B cell (primary cell): ENCODE results near the gene SIPA1L3. TPM values are rescaled to one million over a fixed set of nuclear protein-coding genes. Genes with fewer than 3 reads are reported as not detected.

Experiments used
- ATAC-seq: fragments of 200-7000 bp; cut with Tn5 transposase; one replicate; pipeline ENCODE4 v1.10.0; 2021; ENCODE audit warnings: low read depth, mild to moderate bottlenecking, moderate number of reproducible peaks, moderate library complexity
- CTCF ChIA-PET: fragments of 350-600 bp; sonication (Branson Sonifier 250); formaldehyde crosslinking; loops from one replicate; lab custom pipeline; 2021; ENCODE audit warnings: antibody characterized with exemption, inconsistent platforms; lab: Charles Lee
- POLR2A ChIA-PET: fragments of 350-600 bp; sonication (Branson Sonifier 250); formaldehyde crosslinking; loops from one replicate; lab custom pipeline; 2021; ENCODE audit warnings: antibody characterized with exemption; lab: Charles Lee
- DNase-seq: peaks from one replicate; pipeline ENCODE4 v3.0.0; 2013
- H2AFZ ChIP-seq: 2 replicates; pipeline ENCODE4 v1.6.1; 2012; ENCODE audit warnings: mild to moderate bottlenecking, low read depth, low read length; ENCODE audit not compliant: insufficient read depth, poor library complexity, severe bottlenecking
- H3K27ac ChIP-seq, 2 donors: 1 replicate in 1 of 2; 2 replicates in 1 of 2; pipeline ENCODE4 v1.5.1; 2012 to 2013; ENCODE audit warnings: low read length in 2 of 2, mild to moderate bottlenecking in 2 of 2, moderate library complexity in 1 of 2
- H3K27me3 ChIP-seq, 4 experiments: fragments of 200-600 bp in 1 of 4; sonication (generic) in 1 of 4; replicated peaks in 1 of 4; 1 replicate in 2 of 4; 2 replicates in 2 of 4; pipeline versions ENCODE4 v1.6.1 to v1.7.0; 2013 to 2016; ENCODE audit warnings: low read length in 3 of 4, mild to moderate bottlenecking in 2 of 4, mixed read lengths in 1 of 4, moderate library complexity in 1 of 4; ENCODE audit not compliant: insufficient read depth in 4 of 4, control insufficient read depth in 3 of 4; ENCODE audit errors: control extremely low read depth in 1 of 4
- H3K36me3 ChIP-seq, 2 experiments: replicated peaks in 1 of 2; 1 replicate in 1 of 2; 2 replicates in 1 of 2; pipeline versions ENCODE4 v1.6.1 to v1.7.1; 2013; ENCODE audit warnings: low read length in 1 of 2; ENCODE audit not compliant: insufficient read depth in 2 of 2, control insufficient read depth in 1 of 2; ENCODE audit errors: control extremely low read depth in 1 of 2, extremely low read depth in 1 of 2
- H3K4me1 ChIP-seq, 2 donors: fragments of 200-600 bp in 1 of 2; sonication (generic) in 1 of 2; 1 replicate in 1 of 2; 2 replicates in 1 of 2; pipeline versions ENCODE4 v1.5.1 to v1.6.1; 2013 to 2017; ENCODE audit warnings: low read length in 2 of 2; ENCODE audit not compliant: control insufficient read depth in 2 of 2, insufficient read depth in 2 of 2
- H3K4me2 ChIP-seq: replicated peaks from 2 replicates; pipeline ENCODE3; 2012; ENCODE audit warnings: mild to moderate bottlenecking, low read depth, low read length; ENCODE audit not compliant: poor library complexity, severe bottlenecking
- H3K4me3 ChIP-seq, 5 experiments: fragments of 200-600 bp in 1 of 5; sonication (generic) in 1 of 5; 1 replicate in 3 of 5; 2 replicates in 2 of 5; pipeline versions ENCODE4 v1.5.1 to v1.7.0; 2011 to 2016; ENCODE audit warnings: low read length in 4 of 5, mild to moderate bottlenecking in 4 of 5, low read depth in 2 of 5, control low read depth in 1 of 5, moderate library complexity in 1 of 5; ENCODE audit not compliant: insufficient read depth in 1 of 5; ENCODE audit errors: control extremely low read depth in 1 of 5, extremely low read depth in 1 of 5
- H3K79me2 ChIP-seq: fragments of 200-600 bp; sonication (generic); one replicate; pipeline ENCODE4 v1.6.0; 2016; ENCODE audit warnings: low read length; ENCODE audit not compliant: control insufficient read depth, insufficient read depth
- H3K9ac ChIP-seq: fragments of 200-600 bp; sonication (generic); 2 replicates; pipeline ENCODE4 v1.6.1; 2017; ENCODE audit warnings: mild to moderate bottlenecking, low read length, moderate library complexity
- H3K9me3 ChIP-seq, 3 donors: one replicate each; pipeline versions ENCODE4 v1.6.1 to v1.7.1; 2013; ENCODE audit warnings: low read length in 2 of 3; ENCODE audit not compliant: control insufficient read depth in 2 of 3, insufficient read depth in 1 of 3; ENCODE audit errors: control extremely low read depth in 1 of 3
- H4K20me1 ChIP-seq: 2 replicates; pipeline ENCODE4 v1.6.0; 2012; ENCODE audit warnings: mild to moderate bottlenecking, low read length; ENCODE audit not compliant: insufficient read depth, control insufficient read depth, poor library complexity, severe bottlenecking
- H3K27ac Mint-ChIP-seq: one replicate; pipeline ENCODE4 v1.8.0; 2021; ENCODE audit warnings: mixed read lengths
- H3K27me3 Mint-ChIP-seq: one replicate; pipeline ENCODE4 v1.8.0; 2021; ENCODE audit warnings: mixed read lengths
- H3K4me1 Mint-ChIP-seq: one replicate; pipeline ENCODE4 v1.8.0; 2021; ENCODE audit warnings: mixed read lengths
- H3K4me3 Mint-ChIP-seq: one replicate; pipeline ENCODE4 v1.8.0; 2021; ENCODE audit warnings: mixed read lengths
- H3K9me3 Mint-ChIP-seq: one replicate; pipeline ENCODE4 v1.8.0; 2022; ENCODE audit warnings: mixed read lengths; ENCODE audit not compliant: insufficient read depth
- EZH2 ChIP-seq: IDR thresholded peaks from 2 replicates; pipeline ENCODE4 v1.6.1; 2012; ENCODE audit warnings: borderline replicate concordance, low read depth, mild to moderate bottlenecking, moderate library complexity, low read length; ENCODE audit not compliant: insufficient read depth, poor library complexity, severe bottlenecking
- WGBS: methylation state at CpG from one replicate; pipeline ENCODE4 v1.1.5; 2013; ENCODE audit warnings: missing lambda C conversion rate; ENCODE audit not compliant: insufficient coverage; 5-methylcytosine and 5-hydroxymethylcytosine counted together
- intact Hi-C: fragments of 100-400 bp; cut with micrococcal nuclease; formaldehyde crosslinking; loops from one replicate; pipeline ENCODE4 v1.10.0; 2022
- polyA plus RNA-seq: library from polyadenylated mRNA; depleted of rRNA; stranded (reverse); fragments of >200 nt; gene quantifications from 2 replicates; pipeline ENCODE4 v1.2.3, GENCODE V29; 2012
- total RNA-seq, 2 donors: library from RNA; stranded (reverse); fragments of 120-200 nt in 1 of 2; gene quantifications; 1 replicate in 1 of 2; 2 replicates in 1 of 2; pipeline versions ENCODE4 v1.2.3 to v1.2.4, GENCODE V29; 2013 to 2022
- TF ChIP-seq, protein P1 (sequence below): fragments of 200-600 bp; IDR thresholded peaks from one replicate; pipeline ENCODE4 v1.8.0; 2022; ENCODE audit warnings: antibody characterized with exemption, mild to moderate bottlenecking

The SIPA1L3 gene
- total and polyA plus RNA-seq, 2 donors (not counting 1 experiment from before 2014, with no cell fraction given): 48.3 to 295 TPM

DNA sequence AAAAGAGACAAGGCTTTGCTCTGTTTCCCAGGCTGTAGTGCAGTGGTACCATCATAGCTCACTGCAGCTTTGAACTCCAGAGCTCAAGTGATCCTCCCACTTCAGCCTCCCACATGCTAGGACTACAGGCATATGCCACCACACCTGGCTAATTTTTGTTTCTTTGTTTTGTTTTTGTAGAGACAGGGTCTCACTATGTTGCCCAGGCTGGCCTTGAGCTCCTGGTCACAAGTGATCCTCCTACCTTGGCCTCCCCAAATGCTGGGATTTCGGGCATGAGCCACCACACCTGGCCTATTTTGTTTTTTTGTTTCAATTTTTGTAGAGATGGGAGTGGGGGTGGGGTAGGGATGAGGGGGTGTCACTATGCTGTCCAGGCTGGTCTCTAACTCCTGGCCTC lies 7.6 kb upstream of the SIPA1L3 start:
- Histone ChIP-seq H3K36me3 (no peaks in the 10 kb centered on the region), H3K4me3 (no peak overlapping the region), H3K27me3 (no peaks in the 10 kb centered on the region), H2AFZ (no peak overlapping the region), H4K20me1 (no peaks in the 10 kb centered on the region), H3K9me3 (no peaks in the 10 kb centered on the region), H3K9ac (no peak overlapping the region), H3K79me2 (no peaks in the 10 kb centered on the region), H3K27ac (no peak overlapping the region), H3K4me1 (peaks cover 10 to 18% of the 10 kb centered on the region in 2 donors), H3K4me2 (no peak overlapping the region)
- CTCF ChIA-PET: interaction anchor here (0.6 to 9.9 kb wide), 18 partner anchors 12 to 504 kb away, joined by 3 to 175 read pairs (median 4); partner anchors contain the start of gene FAM98C
- TF ChIP-seq, protein P1, sequence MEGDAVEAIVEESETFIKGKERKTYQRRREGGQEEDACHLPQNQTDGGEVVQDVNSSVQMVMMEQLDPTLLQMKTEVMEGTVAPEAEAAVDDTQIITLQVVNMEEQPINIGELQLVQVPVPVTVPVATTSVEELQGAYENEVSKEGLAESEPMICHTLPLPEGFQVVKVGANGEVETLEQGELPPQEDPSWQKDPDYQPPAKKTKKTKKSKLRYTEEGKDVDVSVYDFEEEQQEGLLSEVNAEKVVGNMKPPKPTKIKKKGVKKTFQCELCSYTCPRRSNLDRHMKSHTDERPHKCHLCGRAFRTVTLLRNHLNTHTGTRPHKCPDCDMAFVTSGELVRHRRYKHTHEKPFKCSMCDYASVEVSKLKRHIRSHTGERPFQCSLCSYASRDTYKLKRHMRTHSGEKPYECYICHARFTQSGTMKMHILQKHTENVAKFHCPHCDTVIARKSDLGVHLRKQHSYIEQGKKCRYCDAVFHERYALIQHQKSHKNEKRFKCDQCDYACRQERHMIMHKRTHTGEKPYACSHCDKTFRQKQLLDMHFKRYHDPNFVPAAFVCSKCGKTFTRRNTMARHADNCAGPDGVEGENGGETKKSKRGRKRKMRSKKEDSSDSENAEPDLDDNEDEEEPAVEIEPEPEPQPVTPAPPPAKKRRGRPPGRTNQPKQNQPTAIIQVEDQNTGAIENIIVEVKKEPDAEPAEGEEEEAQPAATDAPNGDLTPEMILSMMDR: no peak
- no peak for TF ChIP-seq EZH2
- ATAC-seq: no peak
- 60% methylated on average over 1 of the region's 1 CpG for WGBS
- Mint-ChIP-seq H3K27me3 (no peaks in the 10 kb centered on the region), H3K4me3 (no peak overlapping the region), H3K9me3 (no peaks in the 10 kb centered on the region), H3K27ac (no peak overlapping the region), H3K4me1 (peaks cover 20% of the 10 kb centered on the region)
- POLR2A ChIA-PET: interaction anchor here (0.6 kb wide), 3 partner anchors 59 to 180 kb away, joined by 5 to 7 read pairs (median 5); no protein-coding TSS in a partner anchor
- no peak for DNase-seq
- intact Hi-C loops: loop anchor here (2.0 to 5.0 kb wide), 3 partner anchors 243 to 358 kb away; partner anchors contain the start of gene PPP1R14A

DNA sequence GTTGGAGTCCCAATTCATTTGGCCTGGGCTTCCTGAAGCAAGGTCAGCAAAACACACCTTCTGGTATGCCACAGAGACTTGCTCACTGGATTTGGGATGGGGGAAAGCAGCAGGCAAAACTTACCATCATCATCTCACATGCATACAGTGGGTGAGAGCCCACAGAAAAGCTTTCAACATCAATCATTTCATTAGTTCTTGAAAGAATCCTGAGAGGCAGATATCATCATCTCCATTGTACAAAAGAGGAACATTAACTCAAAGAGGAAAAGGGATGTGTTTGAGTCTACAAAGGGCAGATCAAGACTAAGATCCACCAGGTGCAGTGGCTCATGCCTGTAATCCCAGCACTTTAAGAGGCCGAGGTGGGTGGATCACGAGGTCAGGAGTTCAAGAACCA lies 7.0 kb upstream of the SIPA1L3 start:
- Histone ChIP-seq H3K27ac (no peak overlapping the region), H3K4me2 (no peak overlapping the region), H3K79me2 (no peaks in the 10 kb centered on the region), H3K27me3 (no peaks in the 10 kb centered on the region), H3K9me3 (no peaks in the 10 kb centered on the region), H3K36me3 (no peaks in the 10 kb centered on the region), H2AFZ (no peak overlapping the region), H3K9ac (no peak overlapping the region), H3K4me3 (no peak overlapping the region), H4K20me1 (no peaks in the 10 kb centered on the region), H3K4me1 (peaks cover 10 to 18% of the 10 kb centered on the region in 2 donors)
- Mint-ChIP-seq H3K4me1 (peaks cover 20% of the 10 kb centered on the region), H3K27me3 (no peaks in the 10 kb centered on the region), H3K27ac (no peak overlapping the region), H3K9me3 (no peaks in the 10 kb centered on the region), H3K4me3 (no peak overlapping the region)
- 69% methylated on average over 2 of the region's 2 CpGs for WGBS
- ATAC-seq (no peak), DNase-seq (no peak)
- intact Hi-C loops: loop anchor here (2.0 to 10.0 kb wide), 5 partner anchors 243 to 715 kb away; partner anchors contain the start of genes DPF1, EIF3K, MAP4K1 and PPP1R14A
- POLR2A ChIA-PET: interaction anchor here (0.6 kb wide), 4 partner anchors 58 to 498 kb away, joined by 3 to 11 read pairs (median 6); no protein-coding TSS in a partner anchor
- CTCF ChIA-PET: interaction anchor here (0.6 to 9.9 kb wide), 14 partner anchors 92 to 503 kb away, joined by 3 to 186 read pairs (median 5); partner anchors contain the start of gene FAM98C
- TF ChIP-seq, protein P1: no peak
- TF ChIP-seq EZH2: no peak
